HCT116 (cell line): ENCODE results near the gene ZNF730. TPM values are rescaled to one million over a fixed set of nuclear protein-coding genes. Genes with fewer than 3 reads are reported as not detected.
"Not testable (repeated sequence)": the region's sequence is repeated elsewhere in the genome, so short reads cannot be mapped to it uniquely, and the experiment has no call there.

Source experiments
- ATAC-seq: fragments of 200-7000 bp; cut with Tn5 transposase; 2 replicates; pipeline ENCODE4 v1.9.1; 2020; ENCODE audit warnings: mild to moderate bottlenecking, moderate library complexity
- BruUV-seq: library from RNA; stranded (reverse); fragments of 400-500 nt; replicated peaks from 2 replicates; lab custom pipeline; 2021; lab: Mats Ljungman, UMichigan
- CTCF ChIA-PET: fragments of 300-600 bp; sonication (Branson Sonifier 250); formaldehyde crosslinking; loops from one replicate; lab custom pipeline; 2021; ENCODE audit warnings: antibody characterized with exemption; lab: Charles Lee
- POLR2A ChIA-PET: fragments of 300-600, 350-600 bp; sonication (Branson Sonifier 250); formaldehyde crosslinking; loops from one replicate; lab custom pipeline; 2021; ENCODE audit warnings: antibody characterized with exemption; lab: Charles Lee
- RAD21 ChIA-PET, 2 experiments: fragments of 300-600 bp; sonication (Branson Sonifier 250); formaldehyde crosslinking; loops; one replicate each; lab custom pipeline; 2023; ENCODE audit warnings: low total read pairs in 2 of 2; ENCODE audit not compliant: uncharacterized antibody in 2 of 2, unreplicated experiment in 2 of 2, low non-redundant PET in 1 of 2; lab: Charles Lee
- DNase-seq: peaks from one replicate; pipeline ENCODE4 v3.0.0-alpha.2; 2010; ENCODE audit warnings: low read depth, low spot score
- H2AFZ ChIP-seq: fragments of 200-600 bp; shearing (Covaris generic), sonication (generic); 2 replicates; pipeline ENCODE4 v1.6.1; 2017; ENCODE audit warnings: low read depth, mixed run types, mixed read lengths, antibody characterized with exemption, low read length; ENCODE audit not compliant: poor library complexity, severe bottlenecking
- H3K27ac ChIP-seq: 2 replicates; pipeline ENCODE4 v1.5.1; 2012; ENCODE audit warnings: low read depth, low read length
- H3K27me3 ChIP-seq: fragments of 200-600 bp; sonication (generic); 2 replicates; pipeline ENCODE4 v1.6.1; 2016; ENCODE audit warnings: mixed run types, low read length, mixed read lengths; ENCODE audit not compliant: insufficient read depth
- H3K36me3 ChIP-seq, 2 experiments: fragments of 200-500 bp in 1 of 2; fragments of 200-600 bp in 1 of 2; sonication (Bioruptor generic) in 1 of 2; sonication (generic) in 1 of 2; 2 replicates each; pipeline versions ENCODE4 v1.5.1 to v1.6.1; 2014 to 2016; ENCODE audit warnings: low read length in 2 of 2, inconsistent platforms in 1 of 2, mixed read lengths in 1 of 2, mixed run types in 1 of 2; ENCODE audit not compliant: insufficient read depth in 2 of 2, control insufficient read depth in 1 of 2
- H3K4me1 ChIP-seq, 2 experiments: fragments of 200-600 bp in 1 of 2; sonication (generic) in 1 of 2; 2 replicates each; pipeline versions ENCODE4 v1.5.1 to v1.6.1; 2012 to 2017; ENCODE audit warnings: low read length in 2 of 2, inconsistent platforms in 1 of 2, mild to moderate bottlenecking in 1 of 2, mixed read lengths in 1 of 2, mixed run types in 1 of 2, moderate library complexity in 1 of 2; ENCODE audit not compliant: insufficient read depth in 2 of 2, control insufficient read depth in 1 of 2
- H3K4me2 ChIP-seq: fragments of 200-600 bp; sonication (generic); 2 replicates; pipeline ENCODE4 v1.6.1; 2017; ENCODE audit warnings: mixed run types, low read length, mixed read lengths
- H3K4me3 ChIP-seq, 2 experiments: fragments of 200-600 bp in 1 of 2; sonication (generic) in 1 of 2; replicated peaks in 1 of 2; 2 replicates each; pipeline ENCODE4 v1.5.1; 2011 to 2016; ENCODE audit warnings: low read length in 2 of 2, control low read depth in 1 of 2, low read depth in 1 of 2, mild to moderate bottlenecking in 1 of 2, mixed read lengths in 1 of 2, mixed run types in 1 of 2
- H3K79me2 ChIP-seq: fragments of 200-600 bp; sonication (generic); 2 replicates; pipeline ENCODE4 v1.6.1; 2017; ENCODE audit warnings: mild to moderate bottlenecking, mixed run types, low read length, moderate library complexity, mixed read lengths; ENCODE audit not compliant: insufficient read depth
- H3K9ac ChIP-seq: fragments of 200-600 bp; sonication (generic); 2 replicates; pipeline ENCODE4 v1.6.1; 2016; ENCODE audit warnings: low read length, mixed read lengths
- H3K9me2 ChIP-seq: fragments of 200-600 bp; sonication (generic), shearing (Covaris generic); 2 replicates; pipeline ENCODE4 v1.6.1; 2017; ENCODE audit warnings: mixed run types, mild to moderate bottlenecking, moderate library complexity; ENCODE audit not compliant: insufficient read depth
- H3K9me3 ChIP-seq, 2 experiments: fragments of 200-500 bp in 1 of 2; fragments of 200-600 bp in 1 of 2; sonication (Bioruptor generic) in 1 of 2; sonication (generic) in 1 of 2; 2 replicates each; pipeline ENCODE4 v1.6.1; 2014 to 2017; ENCODE audit warnings: low read length in 2 of 2, mixed read lengths in 2 of 2, inconsistent platforms in 1 of 2, low read depth in 1 of 2, mild to moderate bottlenecking in 1 of 2, mixed run types in 1 of 2, moderate library complexity in 1 of 2; ENCODE audit not compliant: control insufficient read depth in 1 of 2, insufficient read depth in 1 of 2
- H4K20me1 ChIP-seq: fragments of 200-600 bp; sonication (generic), shearing (Covaris generic); 2 replicates; pipeline ENCODE4 v1.6.1; 2017; ENCODE audit warnings: mixed run types, mild to moderate bottlenecking, moderate library complexity; ENCODE audit not compliant: insufficient read depth
- CBX3 ChIP-seq: IDR thresholded peaks from 2 replicates; pipeline ENCODE4 v1.6.1; 2012; ENCODE audit warnings: low read depth
- EGR1 ChIP-seq: IDR thresholded peaks from 2 replicates; pipeline ENCODE4 v1.6.1; 2012; ENCODE audit warnings: low read depth
- EZH2 ChIP-seq: fragments of 200-600 bp; sonication (generic); IDR thresholded peaks from 2 replicates; pipeline ENCODE4 v1.6.1; 2017; ENCODE audit warnings: antibody characterized with exemption, mixed run types
- FOSL1 ChIP-seq: IDR thresholded peaks from 2 replicates; pipeline ENCODE4 v1.6.1; 2012; ENCODE audit warnings: low read depth
- POLR2AphosphoS5 ChIP-seq: IDR thresholded peaks from 2 replicates; pipeline ENCODE4 v1.6.1; 2011; ENCODE audit warnings: mild to moderate bottlenecking, low read depth, low read length, moderate library complexity
- RAD21 ChIP-seq: IDR thresholded peaks from 2 replicates; pipeline ENCODE4 v1.6.1; 2012; ENCODE audit warnings: low read depth, mild to moderate bottlenecking
- SIN3A ChIP-seq: IDR thresholded peaks from 2 replicates; pipeline ENCODE4 v1.6.1; 2012; ENCODE audit warnings: low read depth
- SP1 ChIP-seq: IDR thresholded peaks from 2 replicates; pipeline ENCODE4 v1.6.1; 2012; ENCODE audit warnings: low read depth
- SRF ChIP-seq: IDR thresholded peaks from 2 replicates; pipeline ENCODE4 v1.6.1; 2012; ENCODE audit warnings: low read depth
- YY1 ChIP-seq: IDR thresholded peaks from 2 replicates; pipeline ENCODE4 v1.6.1; 2011; ENCODE audit warnings: low read length, low read depth, moderate library complexity, mild to moderate bottlenecking; ENCODE audit not compliant: insufficient replicate concordance; ENCODE audit errors: extremely low read depth
- ZFX ChIP-seq: fragments of 450-650 bp; IDR thresholded peaks from 2 replicates; pipeline ENCODE4 v1.6.1; 2017
- ZNF274 ChIP-seq: fragments of 200-500 bp; sonication (Bioruptor generic); IDR thresholded peaks from 2 replicates; pipeline ENCODE4 v1.6.1; 2014; ENCODE audit warnings: mild to moderate bottlenecking, low read depth, low read length, inconsistent platforms
- intact Hi-C: fragments of 100-400 bp; cut with micrococcal nuclease; formaldehyde crosslinking; loops from 2 replicates; pipeline ENCODE4 v1.10.0; 2022
- total RNA-seq: library from RNA; stranded (reverse); gene quantifications from one replicate; pipeline ENCODE4 v1.2.1, GENCODE V29; 2021; ENCODE audit not compliant: unreplicated experiment
- TF ChIP-seq, protein P1 (sequence below): IDR thresholded peaks from 2 replicates; pipeline ENCODE4 v1.6.1; 2012; ENCODE audit warnings: low read depth
- TF ChIP-seq, protein P2 (sequence below): IDR thresholded peaks from 2 replicates; pipeline ENCODE4 v1.6.1; 2011; ENCODE audit warnings: mild to moderate bottlenecking, low read length, moderate library complexity; ENCODE audit not compliant: insufficient replicate concordance; ENCODE audit errors: extremely low read depth
- TF ChIP-seq, protein P3 (sequence below): IDR thresholded peaks from 2 replicates; pipeline ENCODE4 v1.6.1; 2012

The ZNF730 gene
- total RNA-seq, 1 experiment from 2014 or later, result not detected

DNA sequence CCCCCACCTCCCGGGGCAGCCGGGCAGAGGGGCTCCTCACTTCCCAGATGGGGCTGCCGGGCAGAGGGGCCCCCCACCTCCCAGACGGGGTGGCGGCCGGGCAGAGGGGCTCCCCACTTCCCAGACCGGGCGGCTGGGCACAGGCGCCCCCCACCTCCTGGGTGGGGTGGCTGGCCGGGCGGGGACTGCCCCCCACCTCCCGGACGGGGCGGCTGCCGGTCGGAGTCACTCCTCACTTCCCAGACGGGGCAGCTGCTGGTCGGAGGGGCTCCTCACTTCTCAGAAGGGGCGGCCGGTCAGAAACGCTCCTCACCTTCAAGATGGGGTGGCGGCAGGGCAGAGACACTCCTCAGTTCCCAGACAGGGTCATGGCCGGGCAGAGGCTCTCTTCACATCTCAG lies 43.9 kb downstream of the ZNF730 start (continued):
- TF ChIP-seq RAD21, result no peak
- TF ChIP-seq, all 23 proteins: peak for 0

DNA sequence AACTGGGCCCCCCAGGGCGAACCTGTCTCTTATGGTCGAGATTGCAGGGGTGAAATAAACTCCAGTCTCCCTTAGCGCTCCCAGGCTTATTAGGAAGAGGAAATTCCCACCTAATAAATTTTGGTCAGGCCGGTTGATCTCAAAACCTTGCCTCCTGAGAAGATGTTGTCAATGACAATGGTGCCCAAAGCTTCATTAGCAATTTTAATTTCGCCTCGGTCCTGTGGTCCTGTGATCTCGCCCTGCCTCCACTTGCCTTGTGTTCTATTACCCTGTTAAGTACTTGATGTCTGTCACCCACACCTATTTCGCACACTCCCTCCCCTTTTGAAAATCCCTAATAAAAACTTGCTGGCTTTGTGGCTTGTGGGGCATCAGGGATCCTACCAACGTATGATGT lies 51.5 kb downstream of the ZNF730 start:
- H3K9me2 ChIP-seq, H2AFZ ChIP-seq, H3K79me2 ChIP-seq, H3K9ac ChIP-seq, H4K20me1 ChIP-seq, H3K27ac ChIP-seq, H3K4me2 ChIP-seq, BruUV-seq, H3K36me3 ChIP-seq, POLR2A ChIA-PET, DNase-seq, H3K9me3 ChIP-seq, intact Hi-C loops, H3K4me3 ChIP-seq, CTCF ChIA-PET, RAD21 ChIA-PET, H3K27me3 ChIP-seq, ATAC-seq, H3K4me1 ChIP-seq: not testable (repeated sequence)

DNA sequence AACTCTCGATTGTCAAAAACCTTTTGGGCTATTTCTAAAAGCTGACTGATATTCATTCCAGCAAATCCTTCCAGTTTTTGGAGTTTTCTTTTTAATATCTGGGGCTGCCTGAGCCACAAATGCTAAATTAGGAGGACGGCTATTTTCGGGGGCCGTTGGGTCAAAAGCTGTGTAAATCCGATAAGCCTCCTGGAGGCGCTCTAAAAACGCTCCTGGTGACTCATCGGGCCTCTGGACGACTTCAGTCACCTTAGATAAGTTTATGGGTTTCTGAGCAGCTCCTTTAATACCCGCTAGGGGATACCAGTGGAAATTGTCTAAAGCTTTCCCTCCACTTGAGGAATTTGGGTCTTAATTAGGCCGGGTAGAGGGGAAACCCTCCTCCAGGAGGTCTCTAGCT lies 66.4 kb downstream of the ZNF730 start:
- Histone ChIP-seq H4K20me1 (no peaks in the 10 kb centered on the region), H3K27ac (no peak overlapping the region), H3K9me3 (peaks cover 0 to 10% of the 10 kb centered on the region in 2 experiments; a peak in 2 of 4 replicates), H2AFZ (no peak overlapping the region), H3K27me3 (no peaks in the 10 kb centered on the region), H3K4me1 (no peaks in the 10 kb centered on the region), H3K4me2 (no peak overlapping the region), H3K36me3 (no peaks in the 10 kb centered on the region), H3K4me3 (no peak overlapping the region), H3K9ac (no peak overlapping the region), H3K9me2 (no peaks in the 10 kb centered on the region), H3K79me2 (no peaks in the 10 kb centered on the region)
- intact Hi-C loops, result no loop called here
- CTCF ChIA-PET, result no interaction called here
- no peak for DNase-seq
- BruUV-seq, result no TSS peak
- POLR2A ChIA-PET, result no interaction called here
- RAD21 ChIA-PET, result no interaction called here
- no peak for ATAC-seq
- TF ChIP-seq EGR1 (no peak), EZH2 (no peak), FOSL1 (no peak), RAD21 (no peak), CBX3 (no peak), ZNF274 (no peak), SP1 (no peak), ZFX (no peak), SRF (no peak), YY1 (no peak), POLR2AphosphoS5 (no peak), SIN3A (no peak)
- TF ChIP-seq, protein P1, sequence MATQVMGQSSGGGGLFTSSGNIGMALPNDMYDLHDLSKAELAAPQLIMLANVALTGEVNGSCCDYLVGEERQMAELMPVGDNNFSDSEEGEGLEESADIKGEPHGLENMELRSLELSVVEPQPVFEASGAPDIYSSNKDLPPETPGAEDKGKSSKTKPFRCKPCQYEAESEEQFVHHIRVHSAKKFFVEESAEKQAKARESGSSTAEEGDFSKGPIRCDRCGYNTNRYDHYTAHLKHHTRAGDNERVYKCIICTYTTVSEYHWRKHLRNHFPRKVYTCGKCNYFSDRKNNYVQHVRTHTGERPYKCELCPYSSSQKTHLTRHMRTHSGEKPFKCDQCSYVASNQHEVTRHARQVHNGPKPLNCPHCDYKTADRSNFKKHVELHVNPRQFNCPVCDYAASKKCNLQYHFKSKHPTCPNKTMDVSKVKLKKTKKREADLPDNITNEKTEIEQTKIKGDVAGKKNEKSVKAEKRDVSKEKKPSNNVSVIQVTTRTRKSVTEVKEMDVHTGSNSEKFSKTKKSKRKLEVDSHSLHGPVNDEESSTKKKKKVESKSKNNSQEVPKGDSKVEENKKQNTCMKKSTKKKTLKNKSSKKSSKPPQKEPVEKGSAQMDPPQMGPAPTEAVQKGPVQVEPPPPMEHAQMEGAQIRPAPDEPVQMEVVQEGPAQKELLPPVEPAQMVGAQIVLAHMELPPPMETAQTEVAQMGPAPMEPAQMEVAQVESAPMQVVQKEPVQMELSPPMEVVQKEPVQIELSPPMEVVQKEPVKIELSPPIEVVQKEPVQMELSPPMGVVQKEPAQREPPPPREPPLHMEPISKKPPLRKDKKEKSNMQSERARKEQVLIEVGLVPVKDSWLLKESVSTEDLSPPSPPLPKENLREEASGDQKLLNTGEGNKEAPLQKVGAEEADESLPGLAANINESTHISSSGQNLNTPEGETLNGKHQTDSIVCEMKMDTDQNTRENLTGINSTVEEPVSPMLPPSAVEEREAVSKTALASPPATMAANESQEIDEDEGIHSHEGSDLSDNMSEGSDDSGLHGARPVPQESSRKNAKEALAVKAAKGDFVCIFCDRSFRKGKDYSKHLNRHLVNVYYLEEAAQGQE, result no peak
- TF ChIP-seq, protein P2, sequence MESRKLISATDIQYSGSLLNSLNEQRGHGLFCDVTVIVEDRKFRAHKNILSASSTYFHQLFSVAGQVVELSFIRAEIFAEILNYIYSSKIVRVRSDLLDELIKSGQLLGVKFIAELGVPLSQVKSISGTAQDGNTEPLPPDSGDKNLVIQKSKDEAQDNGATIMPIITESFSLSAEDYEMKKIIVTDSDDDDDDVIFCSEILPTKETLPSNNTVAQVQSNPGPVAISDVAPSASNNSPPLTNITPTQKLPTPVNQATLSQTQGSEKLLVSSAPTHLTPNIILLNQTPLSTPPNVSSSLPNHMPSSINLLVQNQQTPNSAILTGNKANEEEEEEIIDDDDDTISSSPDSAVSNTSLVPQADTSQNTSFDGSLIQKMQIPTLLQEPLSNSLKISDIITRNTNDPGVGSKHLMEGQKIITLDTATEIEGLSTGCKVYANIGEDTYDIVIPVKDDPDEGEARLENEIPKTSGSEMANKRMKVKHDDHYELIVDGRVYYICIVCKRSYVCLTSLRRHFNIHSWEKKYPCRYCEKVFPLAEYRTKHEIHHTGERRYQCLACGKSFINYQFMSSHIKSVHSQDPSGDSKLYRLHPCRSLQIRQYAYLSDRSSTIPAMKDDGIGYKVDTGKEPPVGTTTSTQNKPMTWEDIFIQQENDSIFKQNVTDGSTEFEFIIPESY, result no peak
- TF ChIP-seq, protein P3, sequence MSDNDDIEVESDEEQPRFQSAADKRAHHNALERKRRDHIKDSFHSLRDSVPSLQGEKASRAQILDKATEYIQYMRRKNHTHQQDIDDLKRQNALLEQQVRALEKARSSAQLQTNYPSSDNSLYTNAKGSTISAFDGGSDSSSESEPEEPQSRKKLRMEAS, result no peak
